RPMI7951 (cell line): ENCODE results near the gene PLCH1. TPM values are rescaled to one million over a fixed set of nuclear protein-coding genes. Genes with fewer than 3 reads are reported as not detected.

Experiments used
- DNase-seq: peaks from one replicate; pipeline ENCODE4 v3.0.0-alpha.2; 2012; ENCODE audit warnings: low read depth
- total RNA-seq: library from RNA; depleted of rRNA; stranded (reverse); fragments of >200 nt; shearing (Covaris generic); gene quantifications from 2 replicates; pipeline ENCODE4 v1.2.3, GENCODE V29; 2014

The PLCH1 gene
- total RNA-seq, 1 experiment from 2014 or later: 0.60 TPM

DNA sequence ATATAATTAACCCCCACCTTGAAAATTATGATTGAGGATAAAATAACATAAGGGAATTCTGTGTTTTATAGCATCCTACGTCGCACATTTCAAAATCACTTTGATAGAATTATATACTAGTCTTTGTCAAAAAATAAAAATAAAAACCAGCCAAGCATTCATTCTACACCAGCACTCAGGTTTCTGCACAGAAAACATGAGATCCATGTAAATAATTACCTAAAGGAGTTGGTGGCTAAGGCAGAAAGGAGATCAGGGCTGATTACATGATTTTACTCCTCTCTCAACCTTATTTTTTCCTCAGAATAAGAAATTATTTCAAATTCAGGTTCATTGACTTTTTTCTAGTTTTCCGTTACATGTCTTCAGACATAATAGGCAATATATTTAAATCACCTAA is 194.5 kb downstream of the PLCH1 start:
- no peak for DNase-seq

DNA sequence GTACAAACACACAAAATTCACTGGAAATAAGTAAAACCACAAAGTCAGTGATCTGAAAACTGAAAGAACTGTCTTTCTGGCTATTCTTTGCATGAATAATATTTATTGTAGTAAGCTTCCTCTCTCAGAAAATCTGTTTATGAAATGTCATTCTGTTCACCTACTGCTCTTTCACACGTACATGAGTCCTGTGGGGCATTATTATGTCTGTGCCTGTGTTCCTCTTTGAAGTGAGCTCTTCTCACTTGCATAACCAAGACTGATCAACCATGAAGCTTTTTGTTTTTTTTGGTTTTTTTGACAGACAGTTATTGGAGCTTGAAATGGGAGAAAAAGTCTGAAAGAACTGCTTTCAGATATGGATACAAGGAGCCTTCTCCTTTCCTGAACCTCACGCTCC is 195.8 kb downstream of the PLCH1 start:
- no peak for DNase-seq

DNA sequence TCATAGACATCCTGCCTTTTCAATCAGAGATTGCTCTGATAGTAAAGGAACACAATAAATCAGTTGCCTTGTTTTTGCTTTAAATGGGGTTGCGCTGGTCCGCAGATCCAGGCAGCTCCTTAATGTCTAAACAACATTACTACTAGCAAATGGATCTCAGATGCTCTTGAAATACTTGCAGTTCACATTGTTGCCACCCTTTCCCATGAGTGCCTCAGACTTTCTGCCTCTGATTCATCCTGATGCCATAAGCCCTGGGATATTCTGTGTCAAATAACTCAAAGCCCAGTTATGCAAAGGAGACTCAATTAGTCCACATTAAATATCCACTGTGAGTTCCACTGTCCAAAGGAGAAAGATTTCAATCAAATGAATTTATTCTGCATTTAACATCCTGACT is 196.7 kb downstream of the PLCH1 start:
- DNase-seq: peak; percentile 41

DNA sequence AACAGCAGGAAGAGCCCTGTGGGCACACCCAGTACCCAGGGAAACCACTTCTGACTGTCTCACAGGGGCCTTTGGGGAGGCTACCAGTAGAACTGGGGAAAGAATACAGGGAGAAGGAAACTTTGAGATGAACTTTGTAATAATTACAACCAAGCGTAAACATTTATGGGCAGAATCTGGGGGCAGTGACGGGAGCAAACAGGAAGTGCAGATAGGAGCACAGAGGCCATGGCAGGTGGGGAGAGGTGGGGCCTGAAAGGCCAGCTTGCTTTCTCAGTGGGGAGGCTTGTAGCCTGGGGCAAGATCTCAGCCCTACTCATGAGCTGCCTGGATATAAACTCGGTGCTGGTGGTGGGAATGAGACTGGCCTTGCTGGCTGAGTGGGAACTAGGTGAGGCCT is 209.8 kb downstream of the PLCH1 start:
- no peak for DNase-seq

DNA sequence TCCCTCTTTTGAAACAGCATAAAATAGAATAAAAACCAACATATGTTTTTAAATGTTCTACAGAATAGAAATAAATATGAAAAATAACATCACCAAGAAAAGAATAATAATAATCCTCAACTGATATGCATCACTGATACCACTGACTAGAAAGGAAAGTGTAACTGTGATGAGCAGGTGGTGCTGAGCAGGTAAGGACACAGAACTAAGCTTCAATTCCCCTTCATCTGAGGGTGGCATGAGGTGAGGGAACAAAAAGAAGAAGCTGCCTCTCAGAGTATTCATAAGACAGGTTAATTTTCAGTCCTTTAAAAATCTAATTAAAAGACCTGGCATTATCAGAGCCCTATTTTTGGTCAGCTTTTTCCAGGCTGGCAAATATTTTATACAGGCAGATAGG is 216.3 kb downstream of the PLCH1 start:
- DNase-seq: no peak

DNA sequence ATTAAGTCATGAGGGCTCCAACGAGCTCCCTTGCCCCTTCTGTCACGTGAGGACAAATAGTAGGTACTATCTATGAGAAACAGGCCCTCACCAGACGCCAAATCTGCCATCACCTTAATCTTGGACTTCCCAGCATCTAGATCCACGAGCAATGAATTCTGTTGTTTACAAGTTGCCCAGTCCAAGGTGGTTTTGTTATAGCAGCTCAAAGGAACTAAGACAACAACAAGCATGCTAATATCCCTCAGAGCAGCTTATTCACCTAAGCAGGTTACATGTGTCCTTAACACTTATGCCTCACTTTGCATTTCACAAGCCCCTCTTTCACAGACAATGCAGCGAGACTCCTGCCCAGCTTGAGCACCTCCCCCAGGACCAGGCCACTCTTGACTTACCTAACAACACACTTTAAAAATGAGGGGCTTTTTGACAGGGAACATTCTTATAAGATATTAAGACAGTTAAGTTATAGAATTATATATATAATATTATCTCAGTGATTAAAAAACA is 219.5 kb downstream of the PLCH1 start:
- no peak for DNase-seq

DNA sequence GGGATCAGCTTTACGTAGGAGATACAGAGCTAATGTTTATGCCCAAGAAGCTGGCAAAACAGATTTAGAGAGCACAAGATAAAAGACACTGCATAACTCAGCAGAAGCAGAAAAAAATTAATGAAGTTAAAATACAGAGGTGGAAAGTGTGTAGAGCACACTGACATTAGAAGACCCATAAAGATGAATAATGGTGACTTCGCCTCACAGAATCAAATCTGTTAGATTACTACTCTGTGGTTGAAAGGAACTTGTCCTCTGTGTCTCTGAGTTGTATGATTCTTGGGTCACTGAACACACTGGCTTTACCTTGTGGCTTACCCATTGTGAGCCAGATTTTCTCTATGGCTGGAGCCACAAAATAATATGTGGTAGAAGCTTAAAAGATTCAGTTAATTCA is 224.4 kb downstream of the PLCH1 start:
- DNase-seq: no peak

DNA sequence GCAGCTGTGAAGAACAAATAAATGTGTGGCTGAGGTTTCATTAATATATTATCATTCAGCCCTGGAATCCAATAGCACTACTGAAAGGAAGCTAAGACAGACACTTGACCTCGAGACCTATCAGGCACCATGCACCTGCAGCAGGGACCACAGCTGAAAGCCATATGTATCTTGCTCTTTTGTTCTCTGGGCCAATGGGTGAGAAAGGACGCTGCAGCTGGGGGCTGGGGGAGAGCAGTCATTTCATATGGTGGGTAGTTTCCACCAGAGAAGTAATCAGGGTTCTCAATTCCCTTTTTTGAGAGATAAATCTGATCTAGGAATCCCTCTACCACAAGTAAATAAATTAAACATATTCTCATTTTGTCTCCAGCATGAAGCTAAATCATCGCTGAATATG is 225.8 kb downstream of the PLCH1 start:
- DNase-seq: no peak

DNA sequence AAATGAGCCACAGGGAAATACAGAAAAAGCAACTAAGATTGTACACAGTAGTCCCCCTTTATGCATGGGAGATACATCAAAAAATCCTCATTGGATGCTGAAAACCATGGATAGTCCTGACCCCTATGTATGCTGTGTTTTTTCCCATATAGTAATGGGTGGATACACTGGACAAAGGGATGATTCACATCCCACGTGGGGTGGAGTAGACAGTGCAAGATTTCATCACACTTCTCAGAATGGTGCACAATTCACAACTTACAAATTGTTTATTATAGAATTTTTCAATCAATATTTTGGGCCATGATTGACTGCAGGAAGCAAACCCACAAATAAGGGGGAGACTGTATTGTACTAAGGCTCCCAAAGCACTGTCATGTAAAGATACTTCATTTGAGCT is 227.0 kb downstream of the PLCH1 start:
- peak; percentile 10 for DNase-seq

DNA sequence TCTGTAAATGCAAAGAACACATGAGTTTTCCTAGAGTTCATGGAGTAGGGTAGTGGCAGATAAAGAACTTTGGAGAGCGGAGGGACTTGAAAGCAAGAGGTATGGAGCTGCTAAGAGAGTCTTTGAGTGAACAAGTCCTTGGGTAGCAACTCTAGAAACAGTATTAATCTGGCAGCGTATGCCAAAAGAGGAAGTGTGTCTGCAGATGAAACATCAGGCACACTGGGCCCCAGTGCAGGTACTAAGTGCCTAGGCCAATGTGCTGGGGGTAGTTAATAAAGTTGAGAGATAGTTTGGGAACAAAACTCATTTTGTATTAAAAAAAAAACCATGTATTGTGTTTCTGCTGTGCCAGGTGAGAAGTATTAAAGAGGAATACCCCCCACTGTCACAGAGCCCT is 228.4 kb downstream of the PLCH1 start:
- DNase-seq: no peak

DNA sequence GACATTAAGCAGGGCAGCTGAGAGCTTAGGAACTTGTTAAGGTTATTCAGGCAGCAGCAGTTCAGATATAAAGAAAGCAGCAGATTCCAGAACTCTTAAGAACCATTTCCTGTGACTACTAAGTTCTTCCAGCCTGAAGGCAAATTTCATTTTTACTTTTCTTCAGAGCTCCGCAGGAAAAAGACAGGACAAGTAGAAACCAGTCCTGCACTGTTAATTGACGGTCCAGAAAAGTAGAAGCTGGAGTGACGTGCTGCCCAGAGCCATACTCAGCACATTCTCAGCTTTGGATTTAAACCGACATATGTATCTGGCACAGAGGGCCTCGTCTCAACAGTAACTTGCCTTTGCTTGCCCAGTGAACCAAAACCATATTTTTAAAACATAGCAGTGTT is 232.0 kb downstream of the PLCH1 start:
- peak; percentile 11 for DNase-seq

DNA sequence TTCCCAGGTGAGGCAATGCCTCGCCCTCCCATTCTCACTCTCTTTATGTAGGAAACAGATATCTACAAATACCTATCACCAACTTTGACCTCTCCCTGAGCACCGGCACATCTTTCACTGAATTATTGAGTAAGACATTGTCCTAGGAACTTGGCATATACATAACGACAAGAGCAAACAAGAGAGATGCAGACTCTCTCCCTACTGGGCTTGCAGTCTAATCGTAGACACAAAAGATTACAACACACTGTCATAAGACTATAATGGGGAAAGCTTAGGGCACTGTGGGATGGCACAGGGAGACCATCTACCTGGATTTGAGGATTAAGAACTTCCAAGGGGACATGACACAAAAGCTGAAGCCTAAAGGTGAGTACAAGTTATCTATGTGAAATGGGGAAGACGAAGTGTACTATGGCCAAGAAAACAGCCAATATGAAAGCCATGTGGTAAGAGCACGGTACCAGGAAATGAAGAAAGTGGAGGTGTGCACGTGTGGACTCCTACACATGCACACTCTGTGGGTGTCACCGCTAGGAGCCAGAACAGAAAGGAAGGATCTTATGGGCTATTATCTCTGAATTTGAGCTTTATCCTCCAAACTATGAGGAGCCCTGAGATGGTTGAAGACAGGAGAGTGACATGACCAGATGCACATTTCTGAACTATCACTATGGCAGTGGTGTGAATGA is 232.6 kb downstream of the PLCH1 start:
- DNase-seq: no peak

DNA sequence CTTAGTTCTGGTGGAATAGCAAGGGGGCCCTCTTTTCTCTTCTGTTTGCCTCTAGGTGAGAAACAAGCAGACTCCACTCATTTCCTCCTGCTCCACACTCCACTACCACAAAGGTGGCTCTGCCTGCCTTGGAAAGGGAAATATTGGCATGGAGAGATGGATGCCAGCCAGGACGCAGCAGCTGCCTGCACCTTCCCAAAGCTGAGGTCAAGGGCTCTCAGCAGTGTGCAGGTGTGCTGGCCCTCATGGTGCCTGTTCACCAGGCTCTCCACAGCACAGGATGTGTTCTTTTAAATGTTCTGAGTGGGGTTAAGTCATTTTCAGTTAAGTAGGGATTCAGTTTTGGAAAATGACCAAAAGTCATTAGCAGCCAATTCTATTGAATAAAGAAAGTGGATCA is 240.2 kb downstream of the PLCH1 start:
- no peak for DNase-seq

DNA sequence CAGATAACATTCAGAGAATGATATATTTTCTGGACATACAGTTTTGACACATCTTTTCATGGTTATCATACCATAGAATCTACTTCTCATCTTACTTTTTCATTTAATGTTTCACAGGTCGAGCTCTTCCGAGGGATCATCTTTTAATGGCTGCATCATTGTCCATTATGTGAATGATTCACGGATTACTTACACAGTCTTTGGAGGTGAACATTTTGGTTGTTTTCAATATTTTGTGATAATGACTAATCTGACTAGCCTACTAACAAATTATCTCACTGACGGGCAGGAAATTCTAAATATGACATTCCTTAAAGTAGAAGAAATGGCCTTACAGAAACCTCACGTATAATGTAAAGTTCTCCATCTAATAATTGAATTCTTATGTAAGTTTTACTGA is 242.2 kb downstream of the PLCH1 start:
- no peak for DNase-seq

DNA sequence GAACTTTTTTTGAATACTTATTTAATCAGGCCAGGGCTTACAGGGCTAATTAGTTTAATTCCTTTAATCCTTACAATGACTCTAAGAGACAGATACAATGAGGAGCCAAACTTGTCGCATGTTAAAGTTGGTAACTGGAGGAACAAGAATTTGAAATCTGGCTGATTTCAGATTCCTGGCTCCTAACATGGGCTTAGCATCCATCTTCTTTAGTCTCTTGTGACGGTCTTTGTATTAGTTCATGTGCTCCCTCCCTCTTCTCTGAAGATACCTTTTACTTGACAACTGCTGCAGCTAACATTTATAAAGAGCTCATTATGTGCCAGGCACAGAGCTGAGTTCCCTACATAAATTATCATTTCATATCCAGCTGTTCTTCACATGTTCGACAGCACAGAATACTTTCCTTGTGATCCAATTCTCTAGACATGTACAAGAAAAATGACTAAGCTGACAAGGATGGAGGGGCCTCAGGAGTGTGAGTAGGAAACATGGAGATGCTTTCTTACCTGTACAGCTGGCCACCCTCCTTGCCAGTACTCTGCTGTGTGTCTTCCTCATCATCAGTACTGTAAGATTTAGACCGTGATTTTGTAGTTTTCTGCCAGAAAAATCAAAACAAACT is 244.6 kb downstream of the PLCH1 start:
- DNase-seq: no peak

DNA sequence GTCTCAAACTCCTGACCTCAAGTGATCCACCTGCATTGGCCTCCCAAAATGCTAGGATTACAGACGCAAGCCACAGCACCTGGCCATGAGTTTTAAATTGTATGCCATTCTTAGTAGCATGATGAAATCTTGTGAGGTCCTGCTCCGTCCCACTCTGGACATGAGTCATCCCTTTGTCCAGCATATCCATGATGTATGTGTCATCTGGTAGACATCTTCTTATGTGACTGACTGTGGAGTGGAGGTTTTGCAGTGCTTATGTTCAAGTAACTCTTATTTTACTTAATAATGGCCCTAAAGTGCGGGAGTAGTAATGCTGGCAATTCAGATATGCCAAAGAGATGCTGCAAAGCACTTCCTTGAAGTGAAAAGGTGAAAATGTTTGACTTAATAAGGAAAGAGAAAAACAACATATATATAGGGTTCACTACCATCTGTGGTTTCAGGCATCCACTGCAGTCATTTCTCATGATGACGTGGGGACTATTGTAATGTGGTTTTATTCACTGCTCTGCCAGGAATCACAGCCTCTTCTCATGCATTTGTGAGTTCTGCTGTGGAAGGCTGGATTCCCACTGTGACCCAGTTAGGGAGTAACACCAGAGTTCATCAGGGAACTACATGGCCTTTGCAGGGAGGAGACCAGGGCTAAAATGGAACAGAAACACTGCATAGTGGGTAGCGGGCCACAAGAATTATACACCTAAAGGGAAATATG is 246.8 kb downstream of the PLCH1 start:
- peak; percentile 92 for DNase-seq

DNA sequence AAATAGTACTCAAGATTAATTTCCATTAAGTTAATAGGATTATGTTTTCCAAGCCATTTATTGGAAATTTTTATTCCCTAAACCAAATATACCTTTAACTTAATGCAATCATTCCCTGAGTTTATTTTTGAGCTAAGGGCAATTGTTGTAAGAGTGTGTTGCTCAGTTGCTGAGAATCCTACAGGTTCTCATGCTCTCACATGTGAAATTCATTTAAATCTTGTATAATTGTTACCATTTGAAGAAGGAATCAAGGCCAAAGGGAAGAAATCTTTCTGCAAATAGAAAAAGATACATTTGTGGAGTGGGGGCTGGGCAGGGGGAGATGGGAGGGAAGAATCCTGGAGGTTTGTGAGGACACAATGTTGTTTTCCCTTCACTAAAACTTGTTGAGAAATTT is 248.7 kb downstream of the PLCH1 start:
- no peak for DNase-seq

DNA sequence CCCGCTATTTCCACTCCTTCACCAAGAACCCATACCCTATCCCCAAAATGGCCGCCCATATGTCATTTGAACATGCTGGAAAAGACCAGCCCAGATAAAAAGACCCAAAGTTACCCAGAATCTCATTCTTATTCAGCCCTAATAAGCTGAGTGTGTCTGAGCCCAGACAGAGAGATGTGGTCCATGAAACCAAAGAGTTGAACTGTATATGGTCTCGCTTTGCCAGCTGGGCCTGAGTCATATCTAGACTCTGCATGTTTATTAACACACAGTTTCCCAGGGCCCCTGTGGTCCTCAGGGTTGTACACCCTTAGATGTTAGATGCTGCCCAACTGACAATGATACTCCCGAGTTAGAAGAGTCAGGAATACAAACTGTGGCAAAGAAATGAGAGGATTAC is 249.5 kb downstream of the PLCH1 start:
- peak; percentile 56 for DNase-seq

DNA sequence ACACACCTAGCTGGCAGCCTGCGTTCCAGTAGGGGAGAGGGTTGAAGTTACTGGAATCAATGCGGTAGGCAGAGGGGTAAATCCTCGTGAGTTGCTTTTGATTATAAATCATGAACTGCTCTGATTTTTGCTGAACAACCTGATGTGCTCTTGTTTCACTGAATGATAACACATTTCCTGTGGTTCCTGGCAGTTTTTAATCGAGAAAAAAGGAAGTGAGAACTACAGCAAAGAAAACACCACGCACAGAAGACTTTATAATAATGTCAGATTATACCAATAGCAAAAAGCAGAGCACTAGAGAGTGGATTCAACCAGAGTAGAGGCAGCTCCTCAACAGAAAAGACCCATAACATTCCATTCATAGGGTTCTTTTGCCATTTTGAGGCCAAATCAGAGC is 250.5 kb downstream of the PLCH1 start:
- DNase-seq: no peak

DNA sequence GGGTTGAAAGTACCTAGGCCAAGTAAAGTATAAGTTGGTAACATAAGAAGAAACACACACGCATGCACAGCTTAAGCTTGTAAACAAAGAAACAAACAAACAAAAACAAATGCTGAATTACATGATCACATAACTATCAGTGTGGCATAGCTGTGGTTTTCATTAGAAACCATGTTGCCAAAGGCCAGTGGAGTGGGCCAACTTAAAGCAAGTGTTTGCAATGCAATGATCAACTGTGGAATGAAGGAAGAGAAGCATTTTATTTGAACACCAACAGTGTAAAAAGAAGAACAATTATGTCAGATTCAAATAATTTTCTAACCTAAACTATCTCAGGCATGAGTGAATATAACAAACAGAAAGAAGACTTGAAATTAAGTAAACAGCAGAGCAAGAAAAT is 252.0 kb downstream of the PLCH1 start:
- DNase-seq: no peak

DNA sequence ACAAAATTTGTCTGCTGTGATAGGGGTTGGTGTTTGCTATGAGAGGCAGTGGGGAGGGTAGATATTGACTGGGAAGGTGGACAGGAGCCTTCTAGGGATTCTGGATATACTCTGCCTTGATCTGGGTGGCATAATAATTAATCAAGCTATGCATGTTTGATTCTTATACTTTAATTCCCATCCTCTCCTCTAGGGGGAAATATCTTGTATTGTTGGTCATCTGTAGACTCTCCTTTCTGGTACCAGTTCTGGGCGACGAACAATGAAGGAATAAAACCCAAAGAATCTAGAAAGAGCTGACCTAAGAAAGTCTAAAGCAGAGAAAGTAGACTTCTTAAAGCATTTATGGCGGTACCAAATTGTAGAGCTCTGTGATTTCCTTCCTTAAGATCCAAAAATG is 253.2 kb downstream of the PLCH1 start:
- DNase-seq: no peak

DNA sequence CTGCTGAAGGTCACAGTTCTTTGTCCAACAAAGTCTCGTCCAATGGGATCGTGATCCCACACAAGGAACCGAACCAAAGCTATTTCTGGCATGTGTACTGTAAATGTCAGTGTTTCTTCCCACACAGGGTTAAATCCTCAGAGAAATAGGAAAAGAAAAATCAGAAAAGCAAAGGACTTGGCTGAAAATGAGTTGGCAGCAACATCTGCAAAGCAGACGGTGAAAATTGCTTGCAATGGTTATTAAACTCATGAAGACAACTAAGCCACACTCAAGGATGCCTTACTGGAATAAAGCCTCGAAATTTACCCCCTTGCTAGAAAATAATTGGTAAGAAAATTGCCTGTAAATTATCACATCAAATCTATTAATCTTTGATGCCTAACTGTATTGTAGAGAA is 256.2 kb downstream of the PLCH1 start:
- DNase-seq: no peak

DNA sequence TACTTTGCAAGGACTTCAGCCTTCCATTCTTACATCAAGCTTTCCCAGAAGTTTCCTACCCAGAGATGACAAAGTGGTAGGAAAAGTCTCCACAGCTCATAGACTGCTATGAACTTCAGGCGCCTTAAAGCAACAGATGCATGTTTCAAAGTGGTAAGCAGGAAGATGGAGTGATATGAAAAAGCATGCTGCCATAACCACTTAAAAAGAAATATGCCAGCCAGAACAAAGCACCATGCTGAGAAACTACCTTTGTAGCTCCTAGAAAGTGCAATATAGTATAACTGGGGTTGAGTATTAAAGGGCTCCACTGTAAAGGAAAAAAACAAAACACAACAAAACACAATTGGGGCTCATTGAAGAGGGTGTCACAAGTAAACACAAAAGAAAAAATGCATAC is 259.0 kb downstream of the PLCH1 start:
- DNase-seq: no peak
